HG02610 (cell line): ENCODE data around the gene SOD3.

Experiments used
- ATAC-seq: cut with Tn5 transposase; IDR thresholded peaks from one replicate; pipeline ENCODE4 v1.9.1; 2021; ENCODE audit warnings: mild to moderate bottlenecking, moderate library complexity; ENCODE audit not compliant: unreplicated experiment

The SOD3 gene

DNA sequence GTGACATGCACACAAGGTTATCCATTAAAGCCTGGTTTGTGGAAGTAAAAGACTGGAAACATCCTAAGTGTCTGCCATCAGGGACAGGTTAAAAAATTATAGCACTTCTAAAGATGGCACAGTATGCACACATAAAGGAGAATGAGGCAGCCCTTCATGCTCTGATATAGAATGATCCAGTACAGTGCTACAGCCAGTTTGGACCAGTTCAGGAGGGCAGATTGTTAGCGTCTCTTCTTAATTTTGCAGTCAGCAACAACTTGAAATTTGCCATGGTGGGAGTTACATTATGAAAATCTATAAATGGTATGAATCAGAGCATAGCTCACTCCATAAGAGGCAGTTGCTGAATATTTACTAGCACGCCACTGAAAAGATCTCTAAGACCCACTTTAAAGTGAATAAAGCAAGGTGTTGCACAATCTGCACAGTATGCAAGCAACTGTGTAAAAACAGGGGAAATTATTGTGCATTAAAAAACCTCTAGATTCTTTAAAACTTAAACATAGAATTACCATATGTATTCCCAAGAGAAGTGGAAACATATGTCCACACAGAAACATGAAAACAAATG is 20.3 kb upstream of the SOD3 start:
- no peak for ATAC-seq

DNA sequence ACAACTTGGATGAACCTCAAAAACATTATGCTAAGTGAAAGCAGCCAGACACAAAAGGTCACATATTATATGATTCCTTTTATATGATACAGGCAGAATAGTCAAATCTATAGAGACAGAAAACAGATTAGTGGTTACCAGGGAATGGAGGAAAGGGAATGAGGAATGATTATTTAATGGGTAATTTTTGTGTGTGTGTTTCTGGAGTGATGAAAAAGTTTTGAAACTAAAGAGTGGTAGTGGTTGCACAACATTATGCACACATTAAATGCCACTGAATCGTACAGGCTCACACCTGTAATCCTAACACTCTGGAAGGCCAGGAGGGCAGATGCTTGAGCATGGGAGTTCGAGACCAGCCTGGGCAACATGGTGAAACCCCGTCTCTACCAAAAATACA is 19.6 kb upstream of the SOD3 start:
- ATAC-seq, result no peak

DNA sequence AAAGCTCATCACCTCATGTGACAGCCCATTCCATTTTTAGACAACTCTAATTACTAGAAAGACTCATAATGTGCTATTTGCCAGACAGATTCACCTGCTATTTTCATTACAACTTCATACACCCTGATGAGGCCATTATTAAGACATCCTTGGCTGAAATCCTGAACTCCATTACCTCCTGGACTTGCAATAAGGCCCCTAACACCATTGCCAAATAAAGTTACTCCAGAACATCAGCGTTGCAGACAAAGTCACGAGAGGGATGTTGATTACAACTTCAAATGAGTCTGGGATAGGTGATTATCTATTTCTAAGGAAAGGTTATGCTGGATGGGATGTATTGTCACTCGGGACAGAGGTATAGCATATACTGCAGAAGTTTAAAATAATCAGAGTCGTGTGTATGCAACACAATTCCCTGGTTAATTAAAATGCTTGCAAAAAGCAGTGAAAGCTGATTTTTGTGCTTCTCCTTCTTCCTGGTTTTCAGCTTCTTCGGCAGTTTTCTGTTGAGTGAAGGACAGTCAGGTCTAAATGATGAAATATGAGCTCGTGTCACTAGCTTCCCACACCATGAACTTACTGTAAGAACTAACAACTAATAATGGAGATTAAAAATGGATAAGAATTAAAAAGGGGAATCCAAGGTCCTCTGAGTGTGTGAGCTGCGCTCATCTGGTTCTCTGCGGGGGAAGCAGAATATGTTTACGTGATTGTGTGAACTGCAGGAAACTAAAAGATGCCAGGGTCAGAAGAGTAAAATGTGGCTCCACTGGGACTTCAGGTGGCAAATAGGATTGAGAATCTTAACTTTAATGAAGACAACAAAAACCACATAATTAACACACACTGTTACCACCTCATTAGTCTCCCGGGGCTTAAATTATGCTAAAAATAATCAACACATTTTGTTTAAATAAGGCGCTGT is 17.6 kb upstream of the SOD3 start:
- ATAC-seq, result no peak

DNA sequence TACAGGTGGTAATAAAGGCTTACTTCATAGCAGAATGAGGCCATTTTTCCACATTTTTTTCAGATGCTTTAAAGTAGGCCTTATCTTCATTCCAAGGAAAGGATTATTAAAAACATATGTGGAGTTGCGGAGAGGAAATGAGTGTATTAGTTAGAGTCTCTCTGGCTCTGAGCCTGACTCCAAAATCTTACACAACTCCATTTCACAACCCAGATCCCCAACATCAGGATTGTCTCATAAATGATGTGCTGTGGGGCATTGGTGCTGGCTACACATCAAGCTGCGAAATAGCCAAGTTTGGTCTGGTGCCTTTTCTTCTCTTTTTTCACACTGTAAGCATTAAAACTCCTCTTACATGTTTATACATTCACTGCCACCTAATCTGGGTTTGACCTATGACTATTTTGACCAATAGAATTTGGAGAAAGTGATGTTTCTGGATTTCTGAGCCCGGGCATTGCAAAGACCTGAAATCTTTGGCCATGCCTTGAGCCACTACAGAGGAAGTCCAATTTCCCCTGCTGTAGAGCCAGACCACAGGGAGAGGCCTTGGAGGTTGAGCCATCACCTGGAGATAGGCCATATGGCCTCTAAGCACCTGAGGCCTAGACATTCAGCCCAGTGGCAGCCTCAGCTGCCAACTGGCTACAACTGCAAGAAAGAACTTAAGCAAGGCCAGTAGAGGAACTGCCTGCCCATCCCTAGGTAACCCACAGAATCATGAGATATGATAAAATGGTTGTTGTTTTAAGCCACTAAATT is 16.7 kb upstream of the SOD3 start:
- no peak for ATAC-seq

DNA sequence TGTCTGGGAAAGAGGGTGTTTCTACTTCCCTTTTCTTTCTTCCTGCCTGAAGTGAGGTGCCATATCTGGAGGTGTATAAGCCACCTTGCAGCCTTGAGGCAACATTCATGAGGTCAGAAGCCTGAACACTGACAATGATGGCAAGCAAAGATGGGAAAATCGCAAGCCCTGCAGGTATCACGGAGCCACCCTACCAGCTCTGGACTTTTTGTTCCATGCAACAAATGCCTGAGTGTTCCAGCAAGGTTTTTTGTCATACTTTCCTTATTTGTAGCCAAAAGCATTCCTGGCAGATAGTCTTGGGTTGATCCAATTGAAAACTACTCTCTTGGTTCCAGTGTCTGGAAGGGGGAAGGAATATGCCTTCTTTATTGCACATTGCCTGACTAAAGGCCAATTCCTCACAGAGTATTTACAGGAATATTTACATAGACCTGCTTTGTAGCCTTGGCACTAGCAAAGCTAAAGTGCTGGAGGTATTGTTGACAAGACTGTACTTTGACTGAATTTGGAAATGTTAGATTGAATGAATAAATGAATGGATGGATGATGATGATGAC is 14.4 kb upstream of the SOD3 start:
- no peak for ATAC-seq

DNA sequence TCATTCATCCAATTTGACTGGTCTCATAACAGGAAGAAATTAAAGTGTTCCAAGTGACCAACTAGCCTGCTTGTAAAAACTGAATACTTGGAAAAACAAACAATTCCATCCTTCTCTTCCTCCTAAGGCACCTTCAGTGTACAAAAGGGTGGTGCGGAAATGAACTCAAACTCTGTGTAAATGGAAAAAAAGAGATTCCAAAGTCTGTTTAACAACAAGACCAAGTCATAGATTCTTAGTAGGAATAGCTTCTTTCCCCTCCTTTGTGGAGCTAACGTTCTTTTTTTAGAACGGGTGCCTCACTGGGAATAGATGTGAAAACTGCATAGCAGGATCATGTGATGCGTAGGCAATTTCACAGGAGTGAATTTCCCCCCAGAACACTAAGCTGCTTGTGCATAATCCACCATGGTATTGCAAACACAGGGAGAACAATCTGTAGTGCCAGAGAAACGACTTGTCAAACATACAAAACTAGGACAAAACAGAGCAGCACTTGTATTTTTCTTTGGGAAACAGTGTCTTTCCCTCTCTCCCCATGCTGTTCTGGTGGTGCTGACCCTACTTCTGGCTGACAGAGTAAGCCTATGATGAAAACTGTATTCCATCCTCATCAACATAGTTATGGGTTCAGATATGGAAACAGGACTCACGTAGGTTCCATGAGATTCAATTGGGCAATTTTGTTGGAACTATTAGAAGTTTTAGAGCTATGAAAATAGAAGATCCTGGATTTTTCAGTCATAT is 13.2 kb upstream of the SOD3 start:
- ATAC-seq, result no peak

DNA sequence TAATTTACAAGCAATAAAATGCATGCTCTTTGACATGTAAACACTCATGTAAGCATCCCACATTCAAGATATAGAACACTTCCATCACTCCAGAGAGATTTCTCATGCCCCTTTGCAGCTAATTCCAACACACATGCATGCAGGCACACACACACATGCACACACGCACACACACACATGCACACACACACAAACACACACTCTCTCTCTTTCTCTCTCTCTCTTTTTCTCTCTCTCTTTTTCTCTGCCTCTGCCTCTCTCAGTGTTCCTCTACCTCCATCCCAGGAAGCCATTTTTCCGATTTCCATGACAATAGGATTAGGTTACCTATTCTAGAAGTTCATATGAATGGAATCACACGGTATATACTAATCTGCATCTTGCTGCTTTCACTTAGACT is 11.9 kb upstream of the SOD3 start:
- ATAC-seq, result no peak

DNA sequence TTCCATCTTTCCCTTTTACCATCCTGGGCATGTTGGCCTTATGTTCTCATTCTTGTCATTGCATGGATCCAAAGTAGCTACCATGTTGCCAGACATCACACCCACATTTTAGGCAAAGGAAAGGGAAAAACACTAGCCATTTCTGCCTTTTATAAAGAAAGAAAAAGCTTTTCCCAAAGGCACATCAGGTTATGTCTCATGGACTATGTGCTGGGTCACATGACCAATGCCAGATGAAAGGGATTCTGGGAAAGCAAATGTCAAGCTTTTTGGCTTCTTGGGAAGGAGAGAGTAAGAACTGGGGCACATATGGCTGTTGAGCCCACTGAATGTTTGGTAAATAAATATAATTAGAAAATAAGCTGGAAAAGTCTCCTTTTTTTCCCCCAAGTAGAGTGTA is 4.3 kb upstream of the SOD3 start:
- no peak for ATAC-seq

DNA sequence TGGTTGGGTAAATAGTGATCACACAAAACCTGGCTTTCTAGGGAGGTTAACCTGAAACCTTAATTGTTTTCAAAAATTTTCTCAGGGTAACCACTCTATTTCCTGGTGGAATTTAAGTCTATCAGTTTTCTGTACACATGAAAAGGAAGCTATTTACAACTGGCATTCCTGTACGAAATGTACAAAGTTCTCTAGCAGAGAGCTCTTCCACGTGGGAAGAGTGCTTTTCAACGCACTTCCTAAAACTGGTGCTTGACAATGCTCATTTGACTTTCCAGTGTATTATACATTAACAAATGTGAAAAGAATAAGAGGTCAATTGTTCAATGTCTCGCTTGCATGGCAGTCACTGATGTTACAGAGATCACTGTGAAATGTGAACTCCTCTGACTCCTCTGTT is 2.8 kb upstream of the SOD3 start:
- no peak for ATAC-seq

DNA sequence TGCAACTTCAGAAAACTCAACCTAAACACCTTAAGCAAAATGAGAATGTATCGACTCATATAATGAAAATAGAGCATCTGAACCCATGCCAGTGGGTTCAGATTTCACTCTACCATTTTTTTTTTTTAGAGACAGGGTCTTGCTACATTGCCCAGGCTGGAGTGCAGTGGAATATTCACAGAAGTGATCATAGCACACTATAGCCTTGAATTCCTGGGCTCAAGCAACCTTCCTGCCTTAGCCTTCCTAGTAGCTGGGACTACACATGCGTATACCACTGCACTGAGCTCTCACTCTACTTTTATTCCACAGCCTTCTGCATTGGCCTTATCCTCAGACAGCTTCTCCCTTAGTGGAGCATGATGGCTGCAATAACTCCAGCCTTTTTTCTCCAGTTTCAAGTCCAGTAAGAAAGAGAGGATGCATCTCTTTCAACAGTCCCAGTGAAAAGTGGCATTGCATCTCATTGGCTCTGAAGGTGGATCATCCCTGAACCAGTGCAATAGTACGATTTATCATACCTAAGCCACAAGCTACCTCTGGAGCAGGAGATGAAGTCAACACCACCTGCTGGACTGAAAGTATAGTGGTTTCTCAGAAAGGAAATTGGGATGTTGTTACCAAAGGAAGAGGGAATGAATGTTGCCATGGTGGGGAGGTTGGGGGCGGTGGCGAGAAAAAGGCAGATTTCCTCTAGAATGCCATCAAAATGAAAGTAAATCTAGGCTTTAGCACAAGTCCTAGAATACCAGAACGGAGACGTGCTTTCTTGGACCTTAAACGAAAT is 2.0 kb upstream of the SOD3 start:
- no peak for ATAC-seq

DNA sequence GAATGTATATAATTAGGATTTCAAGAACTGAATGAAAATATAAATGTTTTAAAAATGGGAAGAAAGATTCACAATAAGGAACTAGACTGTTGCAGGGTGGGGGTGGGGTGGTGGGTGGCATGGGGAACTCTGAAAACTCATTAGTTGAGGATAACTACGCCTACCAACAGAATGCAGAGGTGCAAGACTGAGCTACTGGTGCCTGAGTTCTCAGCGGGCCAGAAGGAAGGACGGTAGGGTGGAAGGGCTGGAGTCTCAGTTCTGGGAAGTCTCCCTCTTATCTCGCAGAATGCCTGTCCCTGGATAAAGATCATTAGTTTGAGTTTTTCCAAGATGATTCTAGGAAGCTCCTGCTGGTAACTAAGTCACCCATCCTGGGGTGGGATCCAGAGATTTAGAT is 1.3 kb upstream of the SOD3 start:
- ATAC-seq, result no peak

DNA sequence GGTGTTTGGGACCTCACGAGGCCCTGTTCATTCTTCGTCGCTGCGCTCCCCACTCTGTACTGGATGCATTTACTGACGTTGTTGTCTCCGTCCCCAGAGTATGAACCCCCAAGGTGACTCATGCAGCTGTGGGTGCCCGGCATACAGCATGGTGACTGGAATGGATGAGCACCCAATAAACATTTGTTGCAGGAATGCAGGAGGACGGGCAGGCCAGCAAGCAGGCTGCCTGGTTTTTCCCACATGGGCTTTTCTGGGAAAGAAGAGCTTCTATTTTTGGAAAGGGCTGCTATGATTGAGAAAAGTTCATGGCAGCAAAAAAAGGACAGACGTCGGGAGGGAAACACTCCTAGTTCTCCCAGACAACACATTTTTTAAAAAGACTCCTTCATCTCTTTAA is 893 bp upstream of the SOD3 start:
- no peak for ATAC-seq

DNA sequence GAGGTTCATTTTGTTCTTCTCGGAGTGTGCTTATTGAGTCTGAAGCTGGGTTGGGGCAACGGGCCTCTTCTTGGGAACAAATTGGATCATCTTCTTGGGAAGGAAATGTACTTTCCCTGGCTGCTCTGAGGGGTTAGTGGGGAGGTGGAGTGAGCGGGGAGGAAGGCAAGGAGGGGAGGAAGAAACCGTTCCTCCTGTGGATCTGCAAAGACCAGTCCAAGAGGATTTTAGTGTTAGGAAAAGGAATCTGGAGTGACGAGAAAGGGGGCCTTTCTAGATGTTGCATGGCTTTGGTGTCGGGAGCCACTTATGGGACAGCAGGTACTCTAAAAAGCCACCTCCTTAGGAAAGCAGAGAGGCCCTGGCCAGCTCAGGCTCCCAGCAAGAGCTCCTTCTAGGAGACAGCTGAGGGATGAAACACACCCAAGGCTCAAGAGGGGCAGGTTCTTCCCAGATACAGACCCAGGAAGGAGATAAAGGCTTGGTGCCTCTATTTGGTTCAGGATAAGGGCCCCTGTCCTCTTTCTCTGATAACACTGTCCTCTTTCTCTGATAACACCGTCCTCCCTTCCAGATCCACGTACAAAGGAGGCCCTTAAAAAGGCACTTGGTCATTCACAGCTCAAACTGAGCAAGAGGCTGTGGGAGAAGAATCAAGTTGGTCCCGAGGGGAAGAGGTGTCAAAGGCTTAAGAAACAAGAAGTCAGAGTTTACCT is 451 bp downstream of the SOD3 start:
- ATAC-seq, result no peak

DNA sequence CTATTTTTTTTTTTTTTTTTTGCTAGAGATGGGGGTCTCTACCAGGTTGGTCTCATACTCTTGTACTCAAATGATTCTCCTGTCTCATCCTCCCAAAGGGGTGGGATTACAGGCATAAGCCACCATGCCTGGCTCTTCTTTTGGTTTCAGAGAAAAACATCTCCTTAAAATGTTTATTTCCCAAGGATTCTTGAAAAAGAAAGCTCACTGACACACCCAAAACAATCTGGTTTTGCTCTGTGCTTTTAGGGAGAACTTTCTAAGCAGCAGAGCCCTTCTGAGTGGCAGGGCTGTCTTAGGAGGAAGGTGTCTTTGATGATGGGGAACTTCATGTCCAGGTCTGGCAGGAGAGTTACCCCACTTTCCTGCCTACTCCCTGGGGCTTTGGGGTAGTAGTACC is 1.2 kb downstream of the SOD3 start:
- ATAC-seq, result no peak

DNA sequence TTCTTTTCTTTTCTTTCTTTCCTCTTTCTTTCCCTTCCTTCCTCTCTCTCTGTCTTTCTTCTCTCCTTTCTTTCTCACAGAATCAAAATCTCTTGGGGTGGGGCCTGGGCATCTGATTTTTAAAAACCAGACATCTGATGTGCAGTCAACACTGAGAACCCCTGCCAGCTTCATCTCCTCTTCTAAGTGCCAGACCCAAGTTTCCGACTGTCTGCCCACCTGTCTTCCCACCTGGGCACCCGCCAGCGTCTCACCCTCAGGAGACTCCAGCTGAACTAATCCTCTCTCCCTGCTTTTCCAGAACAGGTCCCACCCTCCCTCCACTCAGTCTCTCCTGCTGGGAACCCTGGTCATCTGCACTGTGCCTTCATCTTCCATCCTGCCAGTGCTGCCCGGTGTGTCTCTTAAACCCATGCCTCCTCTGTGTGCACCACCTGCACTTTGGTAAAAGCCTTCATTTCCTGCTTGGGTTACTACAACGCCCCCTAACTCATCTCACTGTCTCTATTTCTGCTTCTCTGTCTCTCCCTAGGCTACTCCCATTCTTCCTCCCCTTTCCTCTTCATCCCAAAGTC is 2.8 kb downstream of the SOD3 start:
- ATAC-seq, result no peak

DNA sequence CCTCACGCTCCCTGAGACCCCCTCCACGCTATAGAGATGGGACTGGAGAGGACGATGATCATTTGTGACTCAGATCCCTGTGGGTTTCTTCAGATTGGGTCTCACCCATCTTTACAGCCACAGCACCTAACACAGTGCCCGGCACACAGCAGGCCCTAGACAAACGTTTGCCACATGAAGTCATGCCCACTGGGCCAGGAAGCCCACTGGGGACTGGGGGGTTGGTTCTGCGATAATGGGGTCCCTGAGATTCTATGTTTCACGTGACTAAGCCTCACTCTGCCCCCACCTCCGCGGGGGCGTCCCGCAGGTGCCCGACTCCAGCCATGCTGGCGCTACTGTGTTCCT is 3.8 kb downstream of the SOD3 start:
- ATAC-seq, result no peak

DNA sequence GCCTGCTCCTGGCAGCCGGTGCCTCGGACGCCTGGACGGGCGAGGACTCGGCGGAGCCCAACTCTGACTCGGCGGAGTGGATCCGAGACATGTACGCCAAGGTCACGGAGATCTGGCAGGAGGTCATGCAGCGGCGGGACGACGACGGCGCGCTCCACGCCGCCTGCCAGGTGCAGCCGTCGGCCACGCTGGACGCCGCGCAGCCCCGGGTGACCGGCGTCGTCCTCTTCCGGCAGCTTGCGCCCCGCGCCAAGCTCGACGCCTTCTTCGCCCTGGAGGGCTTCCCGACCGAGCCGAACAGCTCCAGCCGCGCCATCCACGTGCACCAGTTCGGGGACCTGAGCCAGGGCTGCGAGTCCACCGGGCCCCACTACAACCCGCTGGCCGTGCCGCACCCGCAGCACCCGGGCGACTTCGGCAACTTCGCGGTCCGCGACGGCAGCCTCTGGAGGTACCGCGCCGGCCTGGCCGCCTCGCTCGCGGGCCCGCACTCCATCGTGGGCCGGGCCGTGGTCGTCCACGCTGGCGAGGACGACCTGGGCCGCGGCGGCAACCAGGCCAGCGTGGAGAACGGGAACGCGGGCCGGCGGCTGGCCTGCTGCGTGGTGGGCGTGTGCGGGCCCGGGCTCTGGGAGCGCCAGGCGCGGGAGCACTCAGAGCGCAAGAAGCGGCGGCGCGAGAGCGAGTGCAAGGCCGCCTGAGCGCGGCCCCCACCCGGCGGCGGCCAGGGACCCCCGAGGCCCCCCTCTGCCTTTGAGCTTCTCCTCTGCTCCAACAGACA is 4.4 kb downstream of the SOD3 start:
- no peak for ATAC-seq

DNA sequence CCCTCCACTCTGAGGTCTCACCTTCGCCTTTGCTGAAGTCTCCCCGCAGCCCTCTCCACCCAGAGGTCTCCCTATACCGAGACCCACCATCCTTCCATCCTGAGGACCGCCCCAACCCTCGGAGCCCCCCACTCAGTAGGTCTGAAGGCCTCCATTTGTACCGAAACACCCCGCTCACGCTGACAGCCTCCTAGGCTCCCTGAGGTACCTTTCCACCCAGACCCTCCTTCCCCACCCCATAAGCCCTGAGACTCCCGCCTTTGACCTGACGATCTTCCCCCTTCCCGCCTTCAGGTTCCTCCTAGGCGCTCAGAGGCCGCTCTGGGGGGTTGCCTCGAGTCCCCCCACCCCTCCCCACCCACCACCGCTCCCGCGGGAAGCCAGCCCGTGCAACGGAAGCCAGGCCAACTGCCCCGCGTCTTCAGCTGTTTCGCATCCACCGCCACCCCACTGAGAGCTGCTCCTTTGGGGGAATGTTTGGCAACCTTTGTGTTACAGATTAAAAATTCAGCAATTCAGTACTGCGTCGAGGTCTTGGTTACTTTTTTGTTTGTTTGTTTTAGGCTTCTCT is 5.0 kb downstream of the SOD3 start:
- no peak for ATAC-seq
